Mesendoderm (in vitro differentiated cells): ENCODE measurements around the gene SNRNP48.

Experiments used
- DNase-seq: peaks from one replicate; pipeline ENCODE4 v3.0.0; 2013
- H2AK5ac ChIP-seq: 2 replicates; pipeline ENCODE4 v1.6.1; 2013; ENCODE audit warnings: low read length, inconsistent platforms
- H2BK120ac ChIP-seq: 2 replicates; pipeline ENCODE4 v1.6.1; 2013; ENCODE audit warnings: low read depth, mild to moderate bottlenecking, low read length, moderate library complexity, mixed read lengths
- H2BK15ac ChIP-seq: replicated peaks from 2 replicates; pipeline ENCODE4 v1.6.1; 2013; ENCODE audit warnings: low read depth, mild to moderate bottlenecking, moderate library complexity
- H2BK5ac ChIP-seq: 2 replicates; pipeline ENCODE4 v1.6.1; 2013; ENCODE audit warnings: low read length, inconsistent platforms
- H3K18ac ChIP-seq: 2 replicates; pipeline ENCODE4 v1.6.1; 2013; ENCODE audit warnings: mild to moderate bottlenecking, low read length, mixed read lengths
- H3K23ac ChIP-seq: one replicate; pipeline ENCODE4 v1.6.1; 2013; ENCODE audit warnings: low read length
- H3K27ac ChIP-seq: 2 replicates; pipeline ENCODE4 v1.5.1; 2013; ENCODE audit warnings: low read depth, mild to moderate bottlenecking, inconsistent platforms, low read length, moderate library complexity
- H3K27me3 ChIP-seq: 2 replicates; pipeline ENCODE4 v1.6.1; 2013; ENCODE audit warnings: low read length, control low read depth, mild to moderate bottlenecking, inconsistent platforms; ENCODE audit not compliant: insufficient read depth, poor library complexity
- H3K36me3 ChIP-seq: 2 replicates; pipeline ENCODE4 v1.6.1; 2013; ENCODE audit warnings: low read length, inconsistent platforms; ENCODE audit not compliant: control insufficient read depth, insufficient read depth
- H3K4ac ChIP-seq: one replicate; pipeline ENCODE4 v1.6.1; 2013; ENCODE audit warnings: low read depth, mild to moderate bottlenecking, low read length, moderate library complexity
- H3K4me1 ChIP-seq: 2 replicates; pipeline ENCODE4 v1.6.1; 2013; ENCODE audit warnings: low read depth, low read length, inconsistent platforms; ENCODE audit not compliant: control insufficient read depth
- H3K4me2 ChIP-seq: 2 replicates; pipeline ENCODE4 v1.6.1; 2013; ENCODE audit warnings: low read length
- H3K4me3 ChIP-seq: 2 replicates; pipeline ENCODE4 v1.5.1; 2013; ENCODE audit warnings: mild to moderate bottlenecking, low read length
- H3K56ac ChIP-seq: one replicate; pipeline ENCODE4 v1.6.1; 2013; ENCODE audit warnings: low read length
- H3K79me1 ChIP-seq: 2 replicates; pipeline ENCODE4 v1.6.1; 2013; ENCODE audit warnings: low read length, inconsistent platforms
- H3K79me2 ChIP-seq: 2 replicates; pipeline ENCODE4 v1.6.1; 2013; ENCODE audit warnings: mild to moderate bottlenecking, low read length; ENCODE audit not compliant: control insufficient read depth, insufficient read depth
- H3K9ac ChIP-seq: 2 replicates; pipeline ENCODE4 v1.6.1; 2013; ENCODE audit warnings: low read length, inconsistent platforms
- H4K5ac ChIP-seq: one replicate; pipeline ENCODE4 v1.6.1; 2013; ENCODE audit warnings: low read length
- H4K8ac ChIP-seq: one replicate; pipeline ENCODE4 v1.6.1; 2013; ENCODE audit warnings: low read depth, mild to moderate bottlenecking, control low read depth, low read length, moderate library complexity
- WGBS: extraction: QIAGEN DNeasy Blood & Tissue Kit; methylation state at CpG from one replicate; pipeline ENCODE4 v1.1.7; 2013; ENCODE audit warnings: low lambda C conversion rate, missing lambda C conversion rate; ENCODE audit not compliant: insufficient coverage; ENCODE audit errors: extremely low coverage; 5-methylcytosine and 5-hydroxymethylcytosine counted together

SNRNP48 gene

GRCh38 chr6:7640607-7641577 lies 50.9 kb downstream of the SNRNP48 start:
- Histone ChIP-seq H3K79me1 (no peaks in the 10 kb centered on the region), H3K4me2 (no peak overlapping the region), H3K4me1 (no peaks in the 10 kb centered on the region), H3K23ac (no peak overlapping the region), H3K56ac (no peak overlapping the region), H3K4ac (no peak overlapping the region), H2BK5ac (no peak overlapping the region), H4K5ac (no peak overlapping the region), H3K18ac (no peak overlapping the region), H2AK5ac (no peak overlapping the region), H2BK120ac (no peak overlapping the region), H3K79me2 (no peaks in the 10 kb centered on the region), H3K27me3 (no peaks in the 10 kb centered on the region), H3K9ac (no peak overlapping the region), H2BK15ac (no peak overlapping the region), H3K36me3 (no peaks in the 10 kb centered on the region), H3K4me3 (no peak overlapping the region), H3K27ac (no peak overlapping the region), H4K8ac (no peak overlapping the region)
- WGBS: no CpG with 5 or more reads among the region's 12 CpGs
- DNase-seq: peak; percentile 8

- no CpG with 5 or more reads among the region's 4 CpGs for WGBS
- Histone ChIP-seq H2AK5ac (no peak overlapping the region), H3K18ac (no peak overlapping the region), H3K4me1 (no peaks in the 10 kb centered on the region), H3K27me3 (no peaks in the 10 kb centered on the region), H3K79me1 (no peaks in the 10 kb centered on the region), H4K8ac (no peak overlapping the region), H3K4me2 (no peak overlapping the region), H3K4me3 (no peak overlapping the region), H2BK5ac (no peak overlapping the region), H3K79me2 (no peaks in the 10 kb centered on the region), H3K56ac (no peak overlapping the region), H2BK120ac (no peak overlapping the region), H3K23ac (no peak overlapping the region), H3K36me3 (no peaks in the 10 kb centered on the region), H2BK15ac (no peak overlapping the region), H4K5ac (no peak overlapping the region), H3K4ac (no peak overlapping the region), H3K9ac (no peak overlapping the region), H3K27ac (no peak overlapping the region)
- DNase-seq: no peak
Measured at GRCh38 chr6:7642791-7643190, 52.8 kb downstream of the SNRNP48 start.

- Histone ChIP-seq H4K8ac (no peak overlapping the region), H3K27ac (no peak overlapping the region), H3K4me1 (no peaks in the 10 kb centered on the region), H3K4me2 (no peak overlapping the region), H3K27me3 (no peaks in the 10 kb centered on the region), H2BK15ac (no peak overlapping the region), H3K4ac (no peak overlapping the region), H3K4me3 (no peak overlapping the region), H2AK5ac (no peak overlapping the region), H4K5ac (no peak overlapping the region), H3K36me3 (no peaks in the 10 kb centered on the region), H3K18ac (no peak overlapping the region), H2BK120ac (no peak overlapping the region), H3K9ac (no peak overlapping the region), H3K23ac (no peak overlapping the region), H2BK5ac (no peak overlapping the region), H3K56ac (no peak overlapping the region), H3K79me1 (no peaks in the 10 kb centered on the region), H3K79me2 (no peaks in the 10 kb centered on the region)
- no peak for DNase-seq
- no CpG with 5 or more reads among the region's 2 CpGs for WGBS
Measured at GRCh38 chr6:7644417-7644816, 54.4 kb downstream of the SNRNP48 start.

GRCh38 chr6:7646394-7646793 lies 56.4 kb downstream of the SNRNP48 start:
- H3K79me1 ChIP-seq: no peaks in the 10 kb centered on the region
- H4K5ac ChIP-seq: no peak overlapping the region
- H2AK5ac ChIP-seq: no peak overlapping the region
- no peaks in the 10 kb centered on the region for H3K79me2 ChIP-seq
- DNase-seq: no peak
- no peaks in the 10 kb centered on the region for H3K4me1 ChIP-seq
- H3K27ac ChIP-seq: no peak overlapping the region
- no peak overlapping the region for H3K9ac ChIP-seq
- no peak overlapping the region for H3K4ac ChIP-seq
- H3K56ac ChIP-seq: no peak overlapping the region
- no peak overlapping the region for H3K4me3 ChIP-seq
- H2BK120ac ChIP-seq: no peak overlapping the region
- H3K18ac ChIP-seq: no peak overlapping the region
- no CpG with 5 or more reads among the region's 1 CpG for WGBS
- no peak overlapping the region for H3K23ac ChIP-seq
- H2BK5ac ChIP-seq: no peak overlapping the region
- H2BK15ac ChIP-seq: no peak overlapping the region
- H3K4me2 ChIP-seq: no peak overlapping the region
- no peaks in the 10 kb centered on the region for H3K27me3 ChIP-seq
- no peaks in the 10 kb centered on the region for H3K36me3 ChIP-seq
- no peak overlapping the region for H4K8ac ChIP-seq

GRCh38 chr6:7647504-7647903 lies 57.5 kb downstream of the SNRNP48 start:
- Histone ChIP-seq H4K8ac (no peak overlapping the region), H3K18ac (no peak overlapping the region), H3K23ac (no peak overlapping the region), H3K79me2 (no peaks in the 10 kb centered on the region), H3K27me3 (no peaks in the 10 kb centered on the region), H2BK120ac (no peak overlapping the region), H3K4me2 (no peak overlapping the region), H3K4me1 (no peaks in the 10 kb centered on the region), H2BK15ac (no peak overlapping the region), H3K56ac (no peak overlapping the region), H2BK5ac (no peak overlapping the region), H3K27ac (no peak overlapping the region), H3K4ac (no peak overlapping the region), H4K5ac (no peak overlapping the region), H2AK5ac (no peak overlapping the region), H3K36me3 (no peaks in the 10 kb centered on the region), H3K9ac (no peak overlapping the region), H3K79me1 (no peaks in the 10 kb centered on the region), H3K4me3 (no peak overlapping the region)
- DNase-seq: no peak
- WGBS: no CpG with 5 or more reads among the region's 1 CpG
